HEK293T (cell line): ENCODE measurements around the gene CORT.
"Not testable (repeated sequence)": the region's sequence is repeated elsewhere in the genome, so short reads cannot be mapped to it uniquely, and the experiment has no call there.

ENCODE experiments used
- BHLHE40 ChIP-seq: fragments of 450-650 bp; IDR thresholded peaks from 2 replicates; pipeline ENCODE4 v1.6.1; 2016; ENCODE audit warnings: mild to moderate bottlenecking, moderate library complexity, borderline replicate concordance
- FOXA1 ChIP-seq: fragments of 450-650 bp; IDR thresholded peaks from 2 replicates; pipeline ENCODE4 v1.6.1; 2016; ENCODE audit warnings: mild to moderate bottlenecking
- FOXM1 ChIP-seq: fragments of 450-650 bp; IDR thresholded peaks from 2 replicates; pipeline ENCODE4 v1.6.1; 2017; ENCODE audit warnings: mild to moderate bottlenecking, borderline replicate concordance
- L3MBTL2 ChIP-seq: fragments of 450-650 bp; conservative IDR thresholded peaks from 2 replicates; pipeline ENCODE4 v1.6.1; 2016; ENCODE audit warnings: mild to moderate bottlenecking
- SUZ12 ChIP-seq: fragments of 450-650 bp; IDR thresholded peaks from 2 replicates; pipeline ENCODE4 v1.6.1; 2016; ENCODE audit warnings: mild to moderate bottlenecking

DNA sequence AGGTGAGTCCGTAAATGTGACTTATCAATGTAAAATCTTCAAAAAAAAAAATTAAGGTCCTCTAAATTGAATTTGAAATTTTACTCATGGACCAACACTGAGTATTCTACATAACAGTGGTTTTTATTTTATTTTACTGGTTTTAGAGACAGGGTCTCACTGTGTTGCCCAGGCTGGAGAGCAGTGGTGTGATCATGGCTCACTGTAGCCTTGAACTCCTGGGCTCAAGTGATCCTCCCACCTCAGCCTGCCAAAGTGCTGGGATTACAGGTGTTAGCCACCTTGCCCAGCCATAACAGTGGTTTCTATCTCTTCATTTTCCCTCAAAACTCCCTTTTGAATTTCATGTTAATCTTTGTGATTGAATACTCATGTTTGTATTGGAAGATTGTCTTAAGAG, 33.9 kb upstream of the CORT start:
- TF ChIP-seq FOXA1, BHLHE40, SUZ12, L3MBTL2, FOXM1: not testable (repeated sequence)
